HG03558 (cell line): ENCODE results near the gene PACRG.

ENCODE experiments used
- ATAC-seq: cut with Tn5 transposase; IDR thresholded peaks from one replicate; pipeline ENCODE4 v1.9.1; 2021; ENCODE audit warnings: moderate number of reproducible peaks; ENCODE audit not compliant: unreplicated experiment; ENCODE audit errors: extremely low read depth

Gene PACRG

DNA sequence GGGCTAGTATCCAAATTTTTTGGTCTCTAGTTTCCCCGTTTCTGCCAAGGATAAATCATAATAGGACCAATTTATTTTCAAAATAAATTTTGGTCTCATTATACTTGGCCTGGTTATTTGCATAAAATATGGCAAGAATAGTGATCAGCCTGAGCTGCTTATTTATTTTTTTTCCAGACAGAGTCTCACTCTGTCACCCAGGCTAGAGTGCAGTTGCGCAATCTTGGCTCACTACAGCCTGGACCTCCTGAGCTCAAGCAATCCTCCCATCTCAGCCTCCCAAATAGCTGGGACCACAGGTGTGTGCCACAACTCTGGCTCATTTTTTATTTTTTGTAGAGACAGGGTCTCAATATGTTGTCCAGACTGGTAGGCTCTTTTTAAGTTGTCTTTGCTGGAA is 329.5 kb downstream of the PACRG start:
- no peak for ATAC-seq

DNA sequence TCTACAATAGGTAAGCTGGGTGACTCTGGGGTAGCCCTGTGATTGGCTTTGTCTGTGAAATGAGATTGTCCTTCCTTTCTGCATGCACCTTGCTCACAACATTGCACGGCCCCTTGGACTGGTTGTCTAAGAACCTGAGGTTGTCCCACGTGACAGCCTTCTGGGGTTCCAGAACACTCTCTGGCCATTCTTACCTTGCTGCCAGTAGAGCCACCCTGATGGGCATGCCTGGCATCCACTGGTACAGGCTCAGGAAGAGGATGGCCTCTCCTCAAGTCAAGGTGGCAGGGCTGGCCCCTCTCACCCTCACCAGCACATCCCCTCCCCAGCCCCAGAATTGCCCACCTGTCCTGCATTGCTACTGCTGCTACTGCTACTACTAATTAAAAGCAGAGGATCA is 335.0 kb downstream of the PACRG start:
- no peak for ATAC-seq

DNA sequence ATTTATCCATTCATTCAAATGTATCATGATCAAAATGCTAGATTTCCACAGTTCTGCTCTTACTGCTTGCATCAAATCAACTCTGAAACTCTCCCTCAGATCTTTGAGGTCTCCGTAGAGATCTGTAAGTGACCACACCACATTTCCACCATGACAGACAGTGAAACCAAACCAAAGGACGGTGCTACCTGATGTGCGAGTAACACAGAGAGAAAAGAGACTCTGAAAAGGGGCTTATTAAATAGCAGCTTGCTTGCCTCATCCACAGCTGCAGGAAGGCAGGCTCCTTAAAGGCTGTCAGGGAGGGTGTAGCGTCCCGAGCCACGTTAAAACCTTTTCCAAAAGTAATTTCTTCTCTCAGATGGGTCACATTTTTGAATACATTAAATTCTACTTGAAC is 335.8 kb downstream of the PACRG start:
- ATAC-seq: no peak

DNA sequence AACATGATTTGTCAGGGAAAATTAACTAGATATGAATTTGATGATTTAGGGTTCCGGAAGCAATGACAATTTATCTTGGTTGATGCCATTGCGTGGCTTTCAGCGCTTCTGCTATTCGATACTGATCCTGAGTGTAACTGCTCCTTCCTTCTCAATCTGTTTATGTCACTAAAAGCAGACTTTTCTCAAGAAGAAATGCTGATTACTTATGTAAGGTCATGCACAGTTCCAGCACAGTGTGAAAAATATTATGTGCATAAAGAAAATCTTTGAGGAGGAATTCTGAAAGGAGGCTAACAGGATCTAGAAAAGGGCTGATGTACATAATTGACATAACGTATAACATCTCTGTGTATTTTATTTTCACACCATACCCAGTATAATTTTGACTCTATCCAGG is 336.6 kb downstream of the PACRG start:
- ATAC-seq: no peak

DNA sequence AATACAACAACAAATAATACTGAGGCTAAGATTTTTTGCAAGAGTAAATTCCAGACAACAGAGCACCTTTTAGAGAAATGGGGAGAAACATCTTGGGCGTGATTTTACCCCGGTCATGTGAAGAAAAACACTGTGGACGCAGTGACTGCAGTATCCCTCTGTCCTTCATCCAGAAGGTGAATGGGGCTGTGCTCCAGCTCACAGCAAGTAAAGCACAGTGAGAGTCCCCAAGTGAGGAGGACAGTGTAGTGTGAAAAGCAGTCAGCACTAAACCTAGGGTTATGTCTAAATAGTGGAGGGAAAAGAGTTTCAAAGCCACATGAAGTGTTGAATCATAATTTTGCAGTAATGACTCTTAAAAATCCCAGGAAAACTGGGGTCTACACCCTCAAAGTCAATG is 338.4 kb downstream of the PACRG start:
- no peak for ATAC-seq

DNA sequence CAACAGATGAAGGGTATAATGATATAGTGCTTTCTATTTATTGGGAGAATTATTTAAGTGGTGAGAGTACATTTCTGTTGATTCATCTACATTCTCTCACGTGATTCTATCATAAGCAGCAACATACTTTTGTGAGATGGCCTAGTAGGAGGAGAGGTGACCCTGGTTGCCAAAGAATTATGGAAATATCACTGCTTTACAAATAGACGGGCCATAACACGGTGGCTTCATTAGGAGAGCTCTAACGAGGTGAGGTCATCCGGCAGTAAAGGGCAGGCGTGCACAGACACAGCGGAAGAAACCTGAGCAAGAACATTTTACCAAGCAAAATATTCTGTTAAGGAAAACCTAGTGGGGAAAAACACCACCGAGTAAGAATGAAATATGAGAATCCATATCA is 349.4 kb downstream of the PACRG start:
- ATAC-seq: no peak

DNA sequence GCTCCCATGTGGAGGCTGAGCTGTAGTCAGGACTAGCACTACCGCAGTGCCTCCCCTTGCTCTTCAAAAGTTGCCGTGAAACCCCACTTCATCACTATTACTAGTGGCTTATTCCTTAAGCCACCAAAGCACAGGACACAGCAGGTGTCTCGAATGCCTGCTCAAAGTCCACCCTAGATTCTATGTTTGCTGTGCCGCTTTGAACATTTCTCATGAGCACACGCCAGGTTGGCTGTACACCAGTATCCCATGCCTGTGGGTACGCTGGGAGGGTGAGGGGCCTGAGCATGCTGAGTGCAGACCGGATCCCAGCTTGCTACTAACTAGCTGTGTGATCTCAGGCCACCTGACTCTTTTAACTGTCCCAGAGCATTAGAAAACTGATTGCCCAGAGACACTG is 350.9 kb downstream of the PACRG start:
- no peak for ATAC-seq

DNA sequence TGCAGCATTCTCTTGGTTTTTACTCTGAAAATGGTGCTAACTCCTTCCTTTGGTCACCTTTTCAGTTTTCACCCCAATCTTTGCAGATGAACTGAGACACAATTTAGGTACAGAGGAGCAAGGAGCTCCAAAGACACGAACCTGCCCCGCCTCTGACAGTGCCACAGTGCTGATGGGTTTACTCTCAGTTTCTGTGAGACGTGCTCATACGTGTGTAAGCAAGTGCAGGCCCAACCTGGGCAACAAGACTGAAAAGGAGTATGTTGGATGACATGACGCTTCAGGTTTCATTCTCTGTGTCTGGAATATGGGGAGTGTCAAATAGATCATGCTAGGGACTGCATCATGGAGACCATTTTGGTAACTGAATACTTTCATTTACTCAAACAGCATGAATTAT is 352.5 kb downstream of the PACRG start:
- ATAC-seq: no peak

DNA sequence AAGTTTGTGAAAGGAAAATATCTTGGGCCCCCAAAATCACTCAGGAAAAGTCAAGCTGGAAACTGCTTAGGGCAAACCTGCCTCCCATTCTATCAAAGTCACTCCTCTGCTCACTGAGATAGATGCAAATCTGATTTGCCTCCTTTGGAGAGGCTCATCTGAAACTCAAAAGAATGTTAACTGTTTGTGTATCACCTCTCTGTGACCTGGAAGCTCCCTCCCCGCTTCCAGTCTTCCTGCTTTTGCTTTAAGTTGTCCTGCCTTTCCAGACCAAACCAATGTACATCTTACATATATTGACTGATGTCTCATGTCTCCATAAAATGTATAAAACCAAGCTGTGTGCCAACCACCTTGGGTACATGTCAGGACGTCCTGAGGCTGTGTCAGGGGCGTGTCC is 355.4 kb downstream of the PACRG start:
- no peak for ATAC-seq

DNA sequence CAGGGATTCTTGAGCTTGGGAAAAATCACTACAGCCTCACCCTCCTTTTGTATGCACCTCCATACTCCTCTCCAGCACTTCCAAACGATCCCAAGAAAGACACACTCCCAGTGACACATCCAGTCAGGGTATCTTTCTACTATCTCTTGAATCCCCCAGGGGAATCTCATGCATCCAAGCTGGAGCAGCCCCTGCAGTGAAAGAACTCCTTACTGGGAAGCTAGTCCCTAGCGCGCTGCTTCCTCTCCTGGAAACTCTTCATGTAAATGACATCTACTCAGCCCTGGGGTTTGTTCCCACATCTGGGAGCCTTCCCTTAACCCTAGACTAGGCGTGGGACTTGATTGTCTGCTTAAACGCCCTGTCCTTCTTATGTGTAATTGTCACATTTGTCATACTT is 357.7 kb downstream of the PACRG start:
- no peak for ATAC-seq

DNA sequence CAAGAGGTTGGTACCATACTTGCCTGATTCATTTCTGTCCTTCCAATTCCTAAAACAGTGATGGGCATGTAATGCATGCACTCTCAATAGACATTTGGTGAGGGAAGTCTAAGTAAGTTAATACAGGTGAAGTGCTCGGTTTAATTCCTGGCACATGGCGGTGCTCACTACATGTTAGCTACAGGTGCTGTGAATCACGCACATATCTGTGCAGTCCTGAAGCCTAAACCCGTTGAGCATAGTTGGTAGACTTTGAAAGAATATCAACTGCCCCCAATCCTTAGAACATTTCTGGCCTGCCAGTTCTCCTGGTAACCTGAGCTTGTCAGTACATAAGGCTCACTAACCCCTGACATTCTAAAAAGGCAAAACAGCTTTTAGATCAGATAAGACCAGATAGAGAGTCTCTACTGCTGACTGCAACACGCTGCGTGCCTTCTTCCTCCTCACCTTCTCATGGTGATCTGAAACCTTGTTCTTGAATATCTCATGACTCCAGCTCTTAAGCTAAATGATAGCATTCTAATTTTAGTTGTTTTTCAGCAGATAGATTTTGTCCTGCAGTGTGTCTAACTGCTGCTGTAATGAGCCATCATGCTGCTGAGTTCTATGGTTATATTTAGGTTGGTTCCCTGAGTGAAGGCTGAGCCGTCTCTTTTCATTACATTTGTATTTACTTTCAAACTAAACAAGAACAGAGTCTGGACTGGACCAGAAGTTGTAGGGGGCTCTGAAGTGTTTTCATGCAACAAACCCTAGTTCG is 358.3 kb downstream of the PACRG start:
- ATAC-seq: no peak

DNA sequence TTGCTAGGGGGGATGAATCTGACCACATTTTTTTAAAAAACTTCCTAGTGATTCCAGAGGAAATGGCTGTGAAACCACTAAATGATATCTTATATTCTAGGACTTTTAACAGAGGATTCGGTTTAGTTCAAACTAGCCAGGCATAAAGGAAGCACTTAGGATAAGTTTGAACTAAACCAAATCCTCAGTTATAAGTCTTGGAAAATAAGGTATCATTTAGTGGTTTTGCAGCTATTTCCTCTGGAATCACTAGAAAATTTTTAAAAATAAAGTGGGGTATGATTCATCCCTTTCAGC is 358.8 kb downstream of the PACRG start:
- no peak for ATAC-seq

DNA sequence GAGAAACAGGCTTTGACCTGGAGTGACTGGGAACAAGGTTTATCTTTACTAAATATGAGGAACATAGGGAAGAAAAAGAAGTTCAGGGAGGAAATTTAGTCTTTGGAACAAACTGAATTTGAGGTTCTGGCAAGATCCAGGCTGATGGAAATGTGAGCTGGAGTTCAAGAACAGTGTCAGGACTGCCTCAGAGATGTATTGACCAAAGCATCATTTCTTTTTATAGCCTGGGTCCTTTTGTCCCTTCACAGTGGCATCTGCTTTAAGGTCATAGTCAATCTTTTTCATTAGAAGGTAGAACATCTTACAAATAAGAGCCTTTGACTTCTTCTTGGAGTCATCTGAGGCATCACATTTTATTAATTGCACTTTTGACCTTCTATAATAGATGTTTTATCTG is 360.2 kb downstream of the PACRG start:
- ATAC-seq: no peak

DNA sequence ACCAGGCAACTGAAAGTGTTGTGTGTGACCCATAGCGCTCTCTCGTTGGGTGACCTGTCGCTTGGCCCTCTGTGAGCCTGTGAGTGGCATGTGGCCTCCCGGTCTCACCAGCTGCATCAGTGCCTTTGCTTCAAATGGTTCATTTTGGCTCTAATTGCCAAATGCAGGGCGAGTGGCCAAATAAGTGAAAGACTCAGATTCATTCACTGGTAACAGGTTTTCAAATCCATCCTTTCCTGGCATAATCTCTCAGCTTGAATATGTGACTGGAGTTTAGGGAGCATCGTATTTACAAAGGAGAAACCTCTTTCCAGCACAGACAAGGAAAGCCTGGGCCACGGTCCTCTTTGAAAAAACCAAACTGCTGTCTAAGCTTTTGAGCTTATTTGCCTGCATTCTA is 365.1 kb downstream of the PACRG start:
- no peak for ATAC-seq

DNA sequence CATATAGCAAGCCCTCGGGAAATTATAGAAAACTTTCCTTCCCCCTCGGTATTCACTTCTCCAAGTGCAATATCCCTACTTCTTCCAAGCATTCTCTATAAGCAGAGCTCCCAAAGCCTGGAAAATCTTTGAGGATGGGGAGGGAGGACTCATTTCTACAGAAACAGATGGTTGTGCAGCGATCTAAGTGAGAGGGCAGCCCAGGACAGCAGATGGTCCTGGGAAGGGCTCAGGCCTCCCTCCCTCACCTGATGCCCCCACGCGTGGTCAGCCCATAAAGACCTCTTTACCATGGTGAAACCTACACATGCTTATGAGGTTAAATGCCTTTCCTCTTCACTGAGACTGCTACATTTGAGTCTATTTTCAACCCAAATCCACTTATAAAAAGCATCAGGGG is 367.1 kb downstream of the PACRG start:
- ATAC-seq: no peak

DNA sequence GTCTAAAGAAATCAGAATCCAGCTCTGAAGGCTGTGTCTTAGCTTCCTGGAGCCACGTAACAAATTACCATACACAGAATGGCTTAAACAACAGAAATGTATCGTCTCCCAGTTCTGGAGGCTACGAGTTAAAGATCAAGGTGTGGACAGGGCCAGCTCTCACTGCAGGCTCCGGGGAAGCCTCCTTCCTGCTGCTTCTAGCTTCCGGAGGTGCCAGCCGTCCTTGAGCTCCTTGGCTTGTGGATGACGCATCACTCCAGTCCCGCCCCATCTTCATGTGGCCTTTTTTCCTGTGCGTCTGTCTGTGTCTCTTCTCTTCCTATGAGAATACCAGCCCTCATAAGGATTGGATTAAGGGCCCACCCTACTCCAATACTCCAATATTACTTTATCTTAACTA is 367.6 kb downstream of the PACRG start:
- no peak for ATAC-seq

DNA sequence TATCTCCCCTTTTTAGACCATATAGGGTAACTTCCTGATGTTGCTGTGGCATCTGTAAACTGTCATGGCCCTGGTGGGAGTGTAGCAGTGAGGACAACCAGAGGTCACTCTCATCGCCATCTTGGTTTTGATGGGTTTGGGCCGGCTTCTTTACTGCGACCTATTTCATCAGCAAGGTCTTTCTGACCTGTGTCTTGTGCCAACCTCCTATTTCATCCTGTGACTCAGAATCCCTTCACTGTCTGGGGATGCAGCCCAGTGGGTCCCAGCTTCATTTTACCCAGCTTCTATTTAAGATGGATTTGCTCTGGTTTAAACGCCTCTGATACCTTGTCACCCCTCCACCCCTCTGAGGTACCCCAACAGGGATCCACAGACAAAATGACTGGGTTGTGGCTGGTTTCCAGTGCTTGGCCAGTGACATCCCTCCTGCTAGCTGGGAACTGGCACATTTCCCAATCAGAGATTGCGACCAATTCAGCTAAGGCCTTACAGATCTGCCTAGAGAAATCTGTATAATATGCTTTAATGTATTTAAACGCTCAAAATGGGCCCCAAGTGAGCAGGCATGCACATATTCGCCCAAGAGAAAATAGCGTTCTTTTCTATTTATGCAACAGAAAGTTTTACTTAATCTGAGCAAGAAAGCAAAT is 371.2 kb downstream of the PACRG start:
- no peak for ATAC-seq

DNA sequence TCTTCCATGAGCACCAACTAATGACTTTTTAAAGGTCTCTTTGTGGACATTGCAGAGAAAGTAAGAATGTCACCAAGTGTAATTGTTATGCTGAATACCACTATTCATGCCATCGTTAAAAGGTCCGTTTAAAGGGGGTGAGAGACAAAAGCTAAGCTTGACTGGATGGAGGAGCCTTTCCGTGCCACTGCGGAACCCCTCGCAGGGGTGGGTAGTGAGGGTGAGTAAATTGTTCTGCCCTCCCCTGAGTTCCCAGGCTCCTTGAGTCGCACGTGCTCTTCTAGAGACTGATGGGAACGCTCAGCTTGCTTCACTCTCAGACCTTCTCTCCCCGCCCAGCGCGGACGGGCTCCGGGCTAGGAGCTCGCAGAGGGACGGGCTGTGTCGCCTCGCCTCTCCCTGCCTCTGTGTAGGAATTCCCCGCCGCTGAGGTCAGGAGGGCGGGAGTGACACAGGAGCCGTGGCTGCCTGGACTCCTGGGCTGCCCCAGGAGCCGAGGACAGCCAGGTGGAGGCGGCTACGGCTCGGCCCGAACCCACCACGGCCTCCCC is 371.9 kb downstream of the PACRG start:
- ATAC-seq: no peak

DNA sequence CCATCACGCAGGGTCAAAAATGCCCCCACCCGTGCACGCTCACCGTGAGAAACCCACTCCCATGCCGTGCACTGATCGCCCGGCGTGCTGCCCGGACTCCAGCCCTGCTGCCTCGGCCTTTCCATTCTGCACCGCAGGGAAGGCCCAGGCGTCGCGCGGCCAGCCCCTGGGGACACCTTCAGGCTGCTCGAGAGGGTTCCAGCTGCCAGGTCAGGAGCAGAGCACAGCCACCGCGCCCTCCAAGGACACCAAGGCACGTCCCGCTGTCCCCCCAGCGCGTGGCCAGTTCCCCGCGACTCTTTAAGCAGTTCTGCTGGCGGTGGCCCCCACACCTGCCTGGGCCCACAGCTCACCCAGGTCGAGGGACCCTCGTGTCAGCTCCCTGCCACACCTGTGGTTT is 372.5 kb downstream of the PACRG start:
- ATAC-seq: no peak

DNA sequence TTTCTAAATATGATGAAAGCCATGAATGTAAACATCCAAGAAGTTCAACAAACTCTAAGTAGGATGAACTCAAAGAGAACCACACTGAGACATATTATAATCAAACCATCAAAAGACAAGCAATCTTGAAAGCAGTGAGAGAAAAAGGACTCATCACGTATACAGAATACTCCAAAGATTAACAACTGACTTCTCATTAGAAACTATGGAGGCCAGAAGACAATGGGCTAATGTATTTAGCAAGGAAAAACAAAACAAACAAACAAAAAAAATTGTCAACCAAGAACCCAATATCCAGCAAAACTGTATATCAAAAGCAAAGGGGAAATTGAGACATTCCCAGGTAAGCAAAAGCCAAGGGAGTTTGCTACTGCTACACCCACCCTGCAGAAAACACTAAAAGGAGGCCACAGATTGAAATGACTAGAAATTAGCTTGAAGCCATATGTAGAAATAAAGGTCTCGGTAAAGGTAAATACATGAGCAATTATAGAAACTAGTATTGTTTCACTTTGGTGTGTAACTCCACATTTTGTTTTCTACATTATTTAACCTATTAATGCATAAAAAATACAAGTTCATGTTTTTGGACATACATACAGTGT is 385.7 kb downstream of the PACRG start:
- ATAC-seq: no peak

DNA sequence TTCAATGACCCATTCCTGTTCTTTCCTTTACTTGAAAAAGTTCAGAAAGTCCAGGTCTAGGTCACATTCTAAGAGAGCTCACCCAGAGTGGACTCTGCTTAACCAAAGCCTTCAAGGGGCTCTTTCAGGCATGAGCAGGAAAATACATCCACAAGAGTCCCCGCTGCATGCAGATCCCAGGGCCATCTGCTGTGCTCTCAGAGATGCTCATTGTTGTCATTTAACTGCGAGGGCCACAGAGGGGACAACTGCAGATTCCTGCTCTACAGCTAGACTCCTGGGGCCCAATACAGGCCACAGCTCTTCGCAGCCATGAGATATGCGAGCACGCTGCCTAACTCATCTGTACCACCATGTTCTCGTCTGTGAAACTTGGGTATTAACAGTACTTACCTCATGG is 391.2 kb downstream of the PACRG start:
- no peak for ATAC-seq

DNA sequence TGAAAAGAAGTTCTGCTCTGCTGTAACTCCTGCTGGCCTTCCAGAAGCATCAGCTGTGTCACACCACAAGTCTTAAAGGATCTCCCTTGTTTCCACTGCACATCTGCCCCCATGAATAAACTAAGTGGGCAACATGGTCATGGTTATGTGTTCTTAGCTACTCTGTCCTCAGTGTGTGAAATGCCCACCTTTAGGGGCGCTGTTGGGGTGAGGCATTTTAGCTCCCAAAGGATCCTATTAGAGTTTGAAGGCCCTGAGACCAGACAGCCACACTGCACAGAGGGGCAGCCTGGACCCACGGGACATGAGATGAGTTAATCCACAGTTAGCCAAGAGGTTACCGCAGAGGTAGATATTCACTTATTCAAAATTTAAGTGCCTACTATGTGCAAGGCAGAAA is 392.4 kb downstream of the PACRG start:
- ATAC-seq: no peak
